NCI-H2196 (cell line): Measurements from ENCODE around the gene PTPRCAP.
"Not testable (repeated sequence)": the region's sequence is repeated elsewhere in the genome, so short reads cannot be mapped to it uniquely, and the experiment has no call there.

Source experiments
- DNase-seq: peaks from one replicate; lab custom pipeline; 2025; ENCODE audit not compliant: unreplicated experiment; lab: John Stamatoyannopoulos, UW

PTPRCAP gene

DNA sequence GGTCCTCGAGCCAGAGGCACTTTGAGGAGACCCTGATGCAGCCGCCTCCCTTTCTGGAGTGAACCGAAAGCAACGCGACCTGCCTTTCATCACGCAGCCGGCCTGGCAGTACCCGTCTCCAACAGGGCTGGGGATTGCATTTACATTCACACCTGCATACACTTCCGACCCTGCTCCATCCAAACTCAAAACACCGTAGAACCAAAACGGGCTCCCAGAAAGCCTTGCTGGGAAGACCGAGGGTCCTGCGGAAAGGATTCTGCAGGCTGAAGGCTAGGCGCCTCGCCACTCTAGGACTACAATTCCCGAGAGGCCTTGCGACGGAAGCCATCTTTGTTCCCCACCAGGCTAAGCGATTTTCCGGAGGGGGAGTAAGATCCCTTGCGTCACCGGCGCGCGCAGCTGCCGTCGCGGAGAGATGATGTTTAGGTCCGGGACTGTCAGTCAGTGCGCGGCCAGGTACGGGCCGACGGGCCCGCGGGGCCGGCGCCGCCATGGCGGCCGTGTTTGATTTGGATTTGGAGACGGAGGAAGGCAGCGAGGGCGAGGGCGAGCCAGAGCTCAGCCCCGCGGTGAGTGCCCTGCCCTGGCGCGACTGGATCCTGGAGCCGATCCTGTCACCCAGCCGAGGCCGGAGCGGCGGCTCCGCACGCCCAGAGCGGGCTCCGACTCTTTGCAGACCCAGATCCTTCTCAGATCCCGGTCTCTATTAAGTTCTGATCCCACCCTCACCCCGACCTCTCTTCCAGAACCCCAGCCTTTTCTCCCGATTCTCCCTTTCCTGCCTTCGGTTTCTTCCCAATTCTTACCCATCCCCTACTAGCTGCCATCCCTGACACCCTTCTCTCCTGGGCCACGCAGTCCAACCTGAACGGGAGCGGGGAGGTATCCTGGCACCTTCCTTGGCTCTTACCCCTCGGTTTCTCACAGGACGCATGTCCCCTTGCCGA, 9.2 kb downstream of the PTPRCAP start, which contains the start of gene RPS6KB2:
Gene RPS6KB2, plus strand, starts transcription at position 443 of the 950 bp plus-strand sequence. Its CDS starts 52 bp downstream, at position 495.
- peak; percentile 96 for DNase-seq

DNA sequence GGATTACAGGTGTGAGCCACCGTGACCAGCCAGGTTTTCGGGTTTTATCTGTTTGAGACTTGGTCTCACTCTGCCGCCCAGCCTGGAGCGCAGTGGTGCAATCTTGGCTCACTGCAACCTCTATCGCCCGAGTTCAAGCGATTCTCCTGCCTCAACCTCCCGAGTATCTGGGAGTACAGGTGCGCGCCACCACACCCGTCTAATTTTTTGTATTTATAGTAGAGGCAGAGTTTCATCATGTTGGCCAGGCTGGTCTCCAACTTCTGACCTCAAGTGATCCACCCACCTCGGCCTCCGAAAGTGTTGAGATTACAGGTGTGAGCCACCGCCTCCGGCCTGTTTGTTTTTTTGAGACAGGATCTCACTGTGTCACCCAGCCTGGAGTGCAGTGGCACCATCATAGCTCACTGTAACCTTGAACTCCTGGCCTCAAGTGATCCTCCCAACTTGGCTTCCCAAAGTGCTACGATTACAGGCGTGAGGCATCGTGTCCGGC, 10.1 kb downstream of the PTPRCAP start:
- DNase-seq, result not testable (repeated sequence)

DNA sequence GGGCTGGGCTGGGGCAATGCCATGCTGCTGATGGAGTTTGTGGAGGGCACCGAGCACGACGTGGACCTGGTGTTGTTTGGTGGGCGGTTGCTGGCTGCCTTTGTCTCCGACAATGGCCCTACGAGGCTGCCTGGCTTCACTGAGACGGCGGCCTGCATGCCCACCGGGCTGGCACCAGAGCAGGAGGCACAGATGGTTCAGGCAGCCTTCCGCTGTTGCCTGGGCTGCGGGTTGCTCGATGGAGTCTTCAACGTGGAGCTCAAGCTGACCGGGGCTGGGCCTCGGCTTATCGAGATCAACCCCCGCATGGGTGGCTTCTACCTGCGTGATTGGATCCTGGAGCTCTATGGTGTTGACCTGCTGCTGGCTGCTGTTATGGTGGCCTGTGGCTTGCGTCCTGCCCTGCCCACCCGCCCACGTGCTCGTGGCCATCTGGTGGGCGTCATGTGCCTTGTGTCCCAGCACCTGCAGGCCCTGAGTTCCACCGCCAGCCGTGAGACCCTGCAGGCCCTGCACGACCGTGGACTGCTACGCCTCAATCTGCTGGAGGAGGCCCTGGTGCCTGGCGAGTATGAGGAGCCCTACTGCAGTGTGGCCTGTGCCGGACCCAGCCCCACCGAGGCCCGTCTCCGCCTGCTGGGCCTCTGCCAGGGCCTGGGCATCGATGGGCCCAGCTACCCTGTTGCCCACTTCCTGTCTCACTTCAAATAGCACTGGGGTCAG, 13.4 kb downstream of the PTPRCAP start:
- DNase-seq, result no peak

DNA sequence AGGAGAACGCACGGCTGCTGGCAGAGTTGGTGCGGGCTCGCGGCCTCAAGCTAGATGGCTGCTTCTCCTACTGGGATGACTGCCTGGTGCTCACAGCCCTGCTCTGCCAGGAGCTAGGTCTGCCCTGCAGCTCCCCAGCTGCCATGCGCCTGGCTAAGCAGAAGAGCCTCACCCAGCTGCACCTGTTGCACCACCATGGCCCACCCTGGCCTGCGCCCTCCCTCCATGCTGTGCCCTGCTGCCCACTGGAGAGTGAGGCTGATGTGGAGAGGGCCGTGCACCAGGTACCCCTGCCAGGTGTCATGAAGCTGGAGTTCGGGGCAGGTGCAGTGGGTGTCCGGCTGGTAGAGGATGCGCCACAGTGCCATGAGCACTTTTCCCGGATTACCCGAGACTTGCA, 14.0 kb downstream of the PTPRCAP start:
- DNase-seq, result no peak

DNA sequence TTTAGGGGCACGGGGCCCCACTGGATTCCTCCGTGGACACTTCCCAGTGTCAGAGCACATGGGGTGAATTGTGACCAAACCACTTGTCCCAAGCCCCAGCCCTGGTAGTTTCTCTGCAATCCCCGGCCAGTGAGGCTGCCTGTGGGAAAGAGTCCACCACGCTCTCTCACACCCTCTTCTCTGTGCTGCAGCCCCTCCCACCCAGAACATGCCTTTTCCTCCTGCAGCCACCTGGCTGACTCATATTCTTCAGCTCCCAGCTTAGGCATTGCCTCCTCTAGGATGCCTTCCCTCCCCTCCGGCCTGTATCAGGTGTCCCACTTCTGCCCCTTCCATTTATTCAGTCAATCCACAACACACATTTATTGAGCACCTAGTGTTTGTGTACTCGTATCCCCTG, 14.6 kb downstream of the PTPRCAP start:
- DNase-seq, result no peak

DNA sequence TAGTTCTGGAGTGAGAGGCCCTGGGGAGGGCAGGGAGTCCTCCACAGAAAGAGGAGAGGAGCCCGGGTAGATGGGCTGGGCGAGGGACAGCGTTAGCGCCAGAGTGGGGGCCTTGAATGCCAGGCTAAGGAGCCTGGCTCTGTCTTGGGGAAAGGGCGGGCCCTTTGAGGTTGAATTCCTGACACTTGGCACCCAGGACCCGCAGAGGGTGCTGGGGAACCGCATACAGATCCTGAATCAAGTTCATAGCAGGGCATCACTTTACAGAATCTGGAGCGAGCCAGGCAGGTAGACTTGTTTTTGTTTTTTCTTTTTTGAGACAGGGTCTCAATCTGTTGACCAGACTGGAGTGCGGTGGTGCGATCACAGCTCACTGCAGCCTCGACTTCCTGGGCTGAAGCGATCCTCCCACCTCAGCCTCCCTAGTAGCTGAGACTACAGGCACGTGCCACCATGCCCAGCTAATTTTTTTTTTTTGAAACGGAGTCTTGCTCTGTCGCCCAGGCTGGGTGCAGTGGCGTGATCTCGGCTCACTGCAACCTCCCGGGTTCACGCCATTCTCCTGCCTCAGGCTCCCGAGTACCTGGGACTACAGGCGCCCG, 16.0 kb downstream of the PTPRCAP start:
- no peak for DNase-seq

DNA sequence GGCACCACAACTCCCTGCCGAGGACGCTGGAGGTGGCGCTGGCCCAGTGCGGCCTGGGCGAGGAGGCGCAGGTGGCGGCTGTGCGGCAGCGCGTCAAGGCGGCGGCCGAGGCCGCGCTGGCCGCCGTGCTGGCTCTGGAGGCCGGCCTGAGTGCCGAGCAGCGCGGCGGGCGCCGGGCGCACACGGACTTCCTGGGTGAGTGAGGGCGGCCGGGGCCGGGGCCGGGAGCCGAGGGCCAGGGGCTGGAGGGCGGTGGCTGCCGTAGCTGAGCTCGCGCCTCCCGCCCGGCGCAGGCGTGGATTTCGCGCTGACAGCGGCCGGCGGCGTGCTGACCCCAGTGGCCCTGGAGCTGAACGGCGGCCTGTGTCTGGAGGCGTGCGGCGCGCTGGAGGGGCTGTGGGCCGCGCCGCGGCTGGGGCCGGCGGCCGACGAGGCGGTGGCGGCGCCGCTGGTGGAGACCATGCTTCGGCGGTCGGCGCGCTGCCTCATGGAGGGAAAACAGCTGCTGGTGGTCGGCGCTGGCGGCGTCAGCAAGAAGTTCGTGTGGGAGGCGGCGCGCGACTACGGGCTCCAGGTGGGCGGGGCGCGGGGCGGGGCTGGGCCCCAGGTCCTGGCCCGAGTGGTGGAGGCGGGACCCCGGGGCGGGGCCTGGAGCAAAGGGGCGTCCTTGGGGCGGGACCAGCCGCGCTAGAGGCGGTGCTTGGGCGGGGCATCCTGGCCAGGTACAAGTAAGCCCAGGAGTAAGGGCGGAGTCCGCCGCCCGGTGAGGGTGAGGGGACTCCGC, 16.6 kb downstream of the PTPRCAP start:
- DNase-seq, result peak; percentile 92

DNA sequence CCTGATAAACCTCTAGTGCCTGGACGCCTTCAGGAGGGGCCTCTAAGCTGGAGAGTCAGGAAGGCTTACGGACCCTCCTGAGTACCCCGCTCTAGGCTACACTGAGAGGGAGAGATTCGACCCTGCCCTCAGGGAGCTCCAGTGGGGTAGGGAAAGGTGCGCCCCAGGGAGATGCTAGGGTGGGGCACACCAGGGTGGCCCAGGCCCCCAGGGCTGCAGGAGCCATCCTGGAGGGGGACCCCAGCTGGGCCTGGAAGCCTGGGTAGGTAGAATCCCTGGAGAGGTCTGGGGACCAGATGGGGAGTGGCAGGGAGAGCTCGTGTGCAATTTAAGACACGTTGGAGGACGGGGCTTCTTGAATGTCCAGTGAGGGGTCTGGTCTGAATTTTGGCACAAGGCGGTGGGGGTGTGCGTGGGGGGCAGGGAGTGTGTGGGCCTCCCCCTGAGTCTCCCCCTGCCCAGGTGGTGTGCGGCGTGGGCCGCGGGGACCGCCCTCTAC, 17.3 kb downstream of the PTPRCAP start:
- no peak for DNase-seq

DNA sequence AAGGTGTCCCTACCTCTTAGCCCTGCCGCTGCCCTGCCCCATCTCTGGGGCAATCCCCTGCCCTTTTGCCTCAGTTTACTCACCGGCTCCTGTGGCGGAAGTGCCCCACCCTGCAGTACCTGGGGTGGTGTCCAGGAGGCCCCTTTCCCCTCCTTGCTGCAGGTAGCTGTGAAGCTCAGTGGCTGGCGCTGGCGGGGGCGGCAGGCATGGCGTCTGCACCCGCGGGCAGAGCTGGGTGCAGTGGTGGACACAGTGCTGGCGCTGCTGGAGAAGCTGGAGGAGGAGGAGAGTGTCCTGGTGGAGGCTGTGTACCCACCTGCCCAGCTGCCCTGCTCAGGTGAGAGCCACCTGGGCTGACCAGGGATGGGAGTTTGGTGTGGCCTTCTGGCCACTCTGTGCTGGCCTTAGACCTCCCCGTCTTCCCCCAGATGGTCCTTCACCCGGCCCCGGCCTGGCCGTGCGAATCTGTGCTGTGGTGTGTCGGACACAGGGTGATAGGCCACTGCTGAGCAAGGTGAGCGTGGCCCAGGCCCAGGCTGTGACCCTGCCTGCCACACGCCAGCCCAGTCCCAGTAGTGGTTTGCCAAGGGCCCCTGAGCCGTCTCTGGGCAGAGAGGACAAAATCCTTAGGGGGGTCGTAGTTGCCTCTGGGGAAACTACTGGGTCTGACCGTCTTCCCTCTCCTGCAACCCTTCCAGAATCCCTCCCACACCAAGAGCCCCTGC, 18.0 kb downstream of the PTPRCAP start:
- DNase-seq, result no peak

DNA sequence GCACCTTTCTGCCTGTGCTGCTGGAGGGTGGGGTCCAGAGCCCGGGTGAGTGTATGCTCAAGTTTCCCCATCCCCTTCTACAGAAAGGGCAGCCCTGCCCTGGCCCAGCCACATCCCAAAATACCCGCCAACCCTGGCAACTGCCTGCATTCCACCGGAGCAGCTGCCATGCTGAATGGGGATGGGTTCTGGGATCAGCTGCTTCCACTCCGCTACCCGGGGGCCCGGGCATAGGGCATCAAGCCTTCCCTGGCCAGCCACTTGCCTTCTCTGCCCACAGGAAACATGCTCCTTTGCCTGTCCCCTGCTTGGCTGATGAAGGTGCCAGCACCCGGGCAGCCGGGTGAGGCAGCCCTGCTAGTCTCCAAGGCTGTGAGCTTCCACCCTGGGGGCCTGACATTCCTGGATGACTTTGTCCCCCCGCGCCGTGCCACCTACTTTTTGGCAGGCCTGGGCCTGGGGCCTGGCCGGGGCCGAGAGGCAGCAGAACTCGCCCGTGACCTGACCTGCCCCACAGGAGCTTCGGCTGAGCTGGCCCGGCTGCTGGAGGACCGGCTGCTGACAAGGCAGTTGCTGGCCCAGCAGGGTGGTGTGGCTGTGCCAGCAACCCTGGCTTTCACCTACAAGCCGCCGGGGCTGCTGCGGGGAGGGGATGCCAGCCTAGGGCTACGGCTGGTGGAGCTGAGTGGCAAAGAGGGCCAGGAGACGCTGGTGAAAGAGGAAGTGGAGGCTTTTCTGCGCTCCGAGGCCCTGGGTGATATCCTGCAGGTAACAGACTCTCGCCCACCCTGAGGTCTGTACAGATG, 18.8 kb downstream of the PTPRCAP start:
- DNase-seq, result no peak

DNA sequence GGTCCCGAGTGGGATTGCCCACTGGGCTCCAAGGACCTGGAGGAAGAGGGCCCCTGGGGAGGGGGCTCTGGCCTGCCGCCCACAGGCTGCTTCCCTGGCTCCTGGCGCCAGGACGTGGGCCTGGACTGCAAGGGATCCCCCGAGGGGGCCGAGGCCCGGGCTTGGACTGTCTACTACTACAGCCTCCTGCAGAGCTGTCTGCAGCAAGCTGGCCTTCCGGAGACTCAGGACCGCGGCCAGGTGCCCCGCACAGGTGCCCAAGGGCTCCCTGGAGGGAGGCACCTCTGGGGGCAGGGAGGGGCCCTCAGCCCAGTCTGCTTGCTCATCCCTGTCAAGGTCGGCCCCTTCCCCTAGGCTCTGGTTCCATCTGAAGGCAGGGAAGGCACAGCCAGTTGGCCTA, 20.1 kb downstream of the PTPRCAP start:
- DNase-seq, result no peak

DNA sequence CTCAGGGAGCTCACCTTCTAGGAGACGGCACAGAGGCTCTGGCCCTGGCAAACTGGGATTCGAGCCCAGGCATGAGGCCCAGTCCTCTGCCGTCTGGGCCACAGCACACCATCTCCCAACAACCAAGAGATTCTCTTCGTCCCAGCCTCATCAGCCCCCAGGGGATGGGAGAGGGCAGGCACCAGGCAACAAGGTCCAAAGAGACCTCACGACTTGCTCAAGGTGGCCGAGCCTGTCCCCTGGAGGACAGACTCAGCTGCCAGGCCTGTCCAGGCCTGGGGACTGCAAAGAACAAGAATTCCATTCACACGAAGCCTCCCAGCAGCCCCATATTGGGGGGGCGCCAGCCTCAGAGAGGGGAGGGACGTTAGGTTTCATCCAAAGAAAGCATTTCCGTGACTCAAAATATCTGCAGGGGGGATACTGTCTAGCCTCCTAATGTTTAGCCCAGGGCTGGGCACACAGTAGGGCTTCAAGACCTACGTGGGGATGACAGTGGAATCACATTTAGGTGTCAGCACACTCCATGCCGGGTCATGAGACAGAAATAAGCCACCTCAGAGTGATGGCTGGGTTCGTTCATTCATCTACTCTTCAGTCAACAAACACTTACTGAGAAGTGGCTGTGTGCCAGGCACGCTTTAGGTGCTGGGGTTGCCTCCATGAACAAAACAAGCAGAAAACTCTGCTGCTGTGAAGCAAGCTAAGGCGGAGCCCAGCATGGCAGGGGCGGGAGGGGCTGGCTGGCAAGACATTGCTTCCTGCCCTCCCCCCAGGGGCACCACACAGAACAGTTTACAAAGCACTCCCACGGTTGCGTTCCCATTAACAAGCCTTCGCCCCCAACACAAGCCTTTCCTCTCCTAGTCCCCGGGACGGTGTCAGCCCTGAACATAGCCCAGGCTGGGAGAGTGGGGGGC, 20.8 kb downstream of the PTPRCAP start:
- DNase-seq, result peak; percentile 75

DNA sequence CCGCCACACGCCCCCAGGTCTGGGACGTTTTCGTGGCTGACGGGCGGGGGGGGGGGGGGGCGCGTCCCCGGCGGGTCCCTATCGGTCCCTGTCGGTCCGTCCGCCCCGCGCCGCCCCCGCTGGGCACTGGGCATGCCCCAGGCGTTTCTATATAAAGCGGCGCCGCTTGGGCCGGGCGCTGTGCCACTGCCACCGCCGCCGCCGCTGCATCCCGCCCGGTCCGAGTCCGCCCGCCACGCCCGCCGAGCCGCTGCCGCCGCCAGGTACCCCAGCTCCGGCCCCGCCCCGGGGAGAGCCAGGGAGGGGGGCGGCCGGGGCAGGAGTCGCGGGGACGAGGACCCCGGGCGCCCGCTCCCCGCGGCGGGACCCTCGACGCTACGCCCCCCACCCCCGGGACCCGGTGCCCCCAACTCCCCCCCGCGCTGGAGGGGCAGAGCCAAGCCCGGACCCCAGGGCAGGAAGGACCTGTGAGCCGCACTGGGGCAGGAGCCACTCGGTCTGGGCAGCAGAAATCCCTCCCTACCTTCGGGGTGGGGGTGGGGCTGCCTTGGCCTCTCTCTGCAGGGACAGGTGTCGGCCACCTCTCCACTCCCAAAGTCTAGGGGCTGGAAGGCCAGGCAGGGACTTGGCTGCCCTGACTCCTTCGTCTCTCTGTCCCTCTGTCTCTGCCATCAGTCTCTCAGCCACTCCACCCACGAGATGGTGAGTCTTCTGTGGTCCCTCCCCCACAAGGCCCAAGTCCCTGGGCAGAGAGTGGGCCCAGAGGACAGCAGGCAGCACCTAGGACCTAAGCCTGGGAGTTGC, 21.8 kb downstream of the PTPRCAP start, which contains the start of gene CARNS1:
Gene CARNS1, plus strand, starts transcription at position 178 of the 804 bp plus-strand sequence. Its CDS starts 522 bp downstream, at position 700.
- DNase-seq, result no peak

DNA sequence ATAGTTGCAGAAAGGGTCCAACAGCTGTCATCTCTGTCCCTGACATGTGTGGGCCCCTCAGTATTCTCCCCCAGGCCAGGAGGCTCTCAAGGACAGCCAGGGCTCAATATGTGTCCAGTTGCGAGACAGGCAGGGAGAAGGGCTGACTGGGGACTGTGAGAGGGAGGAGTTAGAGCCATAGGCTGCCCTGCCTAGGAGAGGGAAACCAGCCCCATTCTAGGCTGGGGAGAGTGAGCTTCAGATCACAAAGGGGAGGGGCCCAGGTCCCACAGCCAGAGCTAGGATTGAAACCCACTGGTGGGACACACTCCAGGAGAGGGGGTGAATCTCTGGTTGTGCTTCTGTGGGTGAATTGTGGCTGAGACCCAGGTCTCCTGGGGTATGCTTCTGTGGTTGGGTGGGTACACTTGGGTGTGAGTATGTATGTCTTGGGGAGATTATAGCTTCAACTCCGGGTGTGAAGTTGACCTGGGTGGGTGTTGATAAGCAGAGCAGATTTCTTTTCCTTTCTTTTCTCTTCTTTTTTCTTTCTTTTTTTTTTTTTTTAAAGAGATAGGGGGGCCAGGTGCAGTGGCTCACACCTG, 24.1 kb downstream of the PTPRCAP start:
- no peak for DNase-seq

DNA sequence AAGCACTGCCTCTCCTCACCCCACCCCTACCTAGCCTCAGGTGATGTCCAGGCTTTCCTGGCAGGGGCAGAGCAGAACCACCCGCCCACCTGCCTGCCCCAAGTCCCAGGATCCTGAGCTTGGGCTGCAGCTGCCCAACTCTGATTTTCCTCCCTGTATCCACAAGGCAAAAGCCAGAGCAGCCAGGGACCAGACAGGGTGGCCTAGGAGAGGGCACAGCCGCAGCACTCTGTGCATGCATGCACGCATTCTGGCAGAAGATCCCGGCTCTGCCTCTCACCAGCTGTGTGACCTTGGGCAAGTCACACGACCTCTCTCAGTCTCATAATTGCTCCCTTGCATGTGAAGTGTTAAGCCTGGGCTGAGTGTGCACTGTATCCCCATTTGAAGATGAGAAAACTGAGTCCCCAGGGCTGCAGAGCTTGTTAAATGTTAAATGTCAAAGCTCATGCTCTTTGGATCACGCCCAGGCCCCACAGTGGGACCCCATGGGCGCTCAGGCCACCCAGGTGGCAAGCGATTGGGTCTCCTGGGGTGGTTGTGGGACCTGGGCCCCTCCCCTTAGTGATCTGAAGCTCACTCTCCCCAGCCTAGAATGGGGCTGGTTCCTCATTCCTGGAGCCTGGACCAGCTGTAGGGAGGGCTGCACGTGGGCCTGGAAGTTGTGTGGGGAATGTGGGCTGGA, 24.8 kb downstream of the PTPRCAP start:
- DNase-seq, result no peak

DNA sequence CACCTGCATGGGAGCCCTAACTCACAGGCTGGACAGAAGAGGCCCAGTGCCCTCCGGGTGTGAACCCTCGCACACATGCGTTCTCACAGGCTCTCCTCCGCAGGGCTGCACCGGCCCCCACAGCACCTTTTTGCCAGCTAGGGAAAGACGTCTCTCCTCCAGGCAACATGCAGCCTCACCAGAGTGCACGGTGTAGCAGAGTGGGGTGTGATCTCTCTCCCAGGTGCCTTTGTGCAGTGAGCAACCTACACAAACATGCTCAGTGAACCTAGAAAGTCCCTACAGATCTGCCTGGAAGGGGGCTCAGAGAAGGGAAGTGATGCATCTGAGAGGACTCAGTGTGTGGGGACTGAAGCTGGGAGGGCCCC, 25.7 kb downstream of the PTPRCAP start:
- DNase-seq, result no peak
